Measurements from ENCODE around the gene PWWP2B.
A peak's percentile ranks its signal among the peaks of the same experiment; 100 is the strongest.

Gene PWWP2B

GRCh38 chr10:132361581-132362101, 35.4 kb upstream of the PWWP2B start:
- DNase-seq (ENCODE audit: low read depth): no peak
- TF ChIP-seq MAX (IDR thresholded peaks at IDR 0.05; ENCODE audit: low read depth, low read length) (no peak), CTCF (IDR thresholded peaks at IDR 0.05; ENCODE audit: low read depth, low read length) (no peak), POLR2A (IDR thresholded peaks at IDR 0.05; ENCODE audit: extremely low read depth, insufficient read length) (no peak), MYC (IDR thresholded peaks at IDR 0.05; ENCODE audit: low read depth, low read length) (no peak)
- no peak overlapping the region for H3K4me3 ChIP-seq (ENCODE audit: low read depth, low read length)

- no peak for DNase-seq (ENCODE audit: low read depth)
- TF ChIP-seq CTCF (IDR thresholded peaks at IDR 0.05; ENCODE audit: low read depth, low read length): no peak
- TF ChIP-seq POLR2A (IDR thresholded peaks at IDR 0.05; ENCODE audit: extremely low read depth, insufficient read length): no peak
- TF ChIP-seq MAX (IDR thresholded peaks at IDR 0.05; ENCODE audit: low read depth, low read length): no peak
- TF ChIP-seq MYC (IDR thresholded peaks at IDR 0.05; ENCODE audit: low read depth, low read length): no peak
- H3K4me3 ChIP-seq (ENCODE audit: low read depth, low read length): no peak overlapping the region
These were observed 34.8 kb upstream of the PWWP2B start for GRCh38 chr10:132362151-132362611.

- no peak for DNase-seq (ENCODE audit: low read depth)
- TF ChIP-seq CTCF (IDR thresholded peaks at IDR 0.05; ENCODE audit: low read depth, low read length) (no peak), MYC (IDR thresholded peaks at IDR 0.05; ENCODE audit: low read depth, low read length) (no peak), MAX (IDR thresholded peaks at IDR 0.05; ENCODE audit: low read depth, low read length) (no peak), POLR2A (IDR thresholded peaks at IDR 0.05; ENCODE audit: extremely low read depth, insufficient read length) (no peak)
- H3K4me3 ChIP-seq (ENCODE audit: low read depth, low read length): no peak overlapping the region
These were observed 33.6 kb upstream of the PWWP2B start for GRCh38 chr10:132363376-132363775.

GRCh38 chr10:132363921-132364593, 32.9 kb upstream of the PWWP2B start:
- peak; percentile 57 for DNase-seq (ENCODE audit: low read depth)
- no peak overlapping the region for H3K4me3 ChIP-seq (ENCODE audit: low read depth, low read length)
- TF ChIP-seq CTCF (IDR thresholded peaks at IDR 0.05; ENCODE audit: low read depth, low read length) (no peak), POLR2A (IDR thresholded peaks at IDR 0.05; ENCODE audit: extremely low read depth, insufficient read length) (no peak), MAX (IDR thresholded peaks at IDR 0.05; ENCODE audit: low read depth, low read length) (no peak), MYC (IDR thresholded peaks at IDR 0.05; ENCODE audit: low read depth, low read length) (no peak)

GRCh38 chr10:132364594-132364970, 32.4 kb upstream of the PWWP2B start:
- peak; percentile 41 for DNase-seq (ENCODE audit: low read depth)
- TF ChIP-seq POLR2A (IDR thresholded peaks at IDR 0.05; ENCODE audit: extremely low read depth, insufficient read length) (no peak), MYC (IDR thresholded peaks at IDR 0.05; ENCODE audit: low read depth, low read length) (no peak), CTCF (IDR thresholded peaks at IDR 0.05; ENCODE audit: low read depth, low read length) (no peak), MAX (IDR thresholded peaks at IDR 0.05; ENCODE audit: low read depth, low read length) (no peak)
- no peak overlapping the region for H3K4me3 ChIP-seq (ENCODE audit: low read depth, low read length)

Data from NB4 (cell line).